H9 (cell line): ENCODE data around the gene FHL2. TPM values are rescaled to one million over a fixed set of nuclear protein-coding genes. Genes with fewer than 3 reads are reported as not detected.

Experiments
- DNase-seq: peaks from one replicate; pipeline ENCODE4 v3.0.0-alpha.2; 2017
- H2AFZ ChIP-seq: one replicate; pipeline ENCODE4 v1.6.1; 2013; ENCODE audit warnings: mild to moderate bottlenecking, low read length, control low read depth, moderate library complexity
- H2AK5ac ChIP-seq: 2 replicates; pipeline ENCODE4 v1.6.1; 2013; ENCODE audit warnings: low read length, control low read depth, mixed read lengths; ENCODE audit not compliant: insufficient read length
- H2BK120ac ChIP-seq: one replicate; pipeline ENCODE4 v1.6.1; 2013; ENCODE audit warnings: low read depth, mild to moderate bottlenecking, low read length, control low read depth, inconsistent platforms; ENCODE audit not compliant: poor library complexity, severe bottlenecking
- H2BK12ac ChIP-seq: 2 replicates; pipeline ENCODE4 v1.6.1; 2013; ENCODE audit warnings: low read length, control low read depth, mixed read lengths, low read depth; ENCODE audit not compliant: insufficient read length
- H2BK15ac ChIP-seq: 2 replicates; pipeline ENCODE4 v1.6.1; 2013; ENCODE audit warnings: low read depth, low read length, control low read depth
- H2BK20ac ChIP-seq: one replicate; pipeline ENCODE4 v1.6.1; 2013; ENCODE audit warnings: low read depth, mild to moderate bottlenecking, low read length, control low read depth, inconsistent platforms; ENCODE audit not compliant: poor library complexity, severe bottlenecking
- H2BK5ac ChIP-seq: 2 replicates; pipeline ENCODE4 v1.6.1; 2013; ENCODE audit warnings: low read length, control low read depth, mixed read lengths; ENCODE audit not compliant: insufficient read length
- H3K14ac ChIP-seq: 2 replicates; pipeline ENCODE4 v1.6.1; 2013; ENCODE audit warnings: low read length, control low read depth; ENCODE audit not compliant: insufficient read depth
- H3K18ac ChIP-seq: 2 replicates; pipeline ENCODE4 v1.6.1; 2013; ENCODE audit warnings: low read depth, mild to moderate bottlenecking, mixed read lengths, low read length, control low read depth; ENCODE audit not compliant: insufficient read length
- H3K23ac ChIP-seq: 2 replicates; pipeline ENCODE4 v1.6.1; 2013; ENCODE audit warnings: low read length, control low read depth, mixed read lengths, low read depth; ENCODE audit not compliant: insufficient read length
- H3K23me2 ChIP-seq: 2 replicates; pipeline ENCODE4 v1.6.1; 2013; ENCODE audit warnings: low read depth, mild to moderate bottlenecking, mixed read lengths, low read length, control low read depth; ENCODE audit not compliant: insufficient read length, poor library complexity, severe bottlenecking
- H3K27ac ChIP-seq: 2 replicates; pipeline ENCODE4 v1.5.1; 2013; ENCODE audit warnings: low read length, control low read depth, mixed read lengths, low read depth; ENCODE audit not compliant: insufficient read length
- H3K27me3 ChIP-seq: 2 replicates; pipeline ENCODE4 v1.6.1; 2013; ENCODE audit warnings: low read length, control low read depth, inconsistent platforms; ENCODE audit not compliant: insufficient read depth
- H3K4ac ChIP-seq: 2 replicates; pipeline ENCODE4 v1.6.1; 2013; ENCODE audit warnings: low read depth, mild to moderate bottlenecking, control low read depth, inconsistent platforms, low read length, moderate library complexity
- H3K4me1 ChIP-seq: 2 replicates; pipeline ENCODE4 v1.6.1; 2013; ENCODE audit warnings: low read length, control low read depth, inconsistent platforms; ENCODE audit not compliant: insufficient read depth
- H3K4me2 ChIP-seq: 2 replicates; pipeline ENCODE4 v1.6.1; 2013; ENCODE audit warnings: low read length, control low read depth, mixed read lengths; ENCODE audit not compliant: insufficient read length, insufficient read depth
- H3K56ac ChIP-seq: 2 replicates; pipeline ENCODE4 v1.6.1; 2013; ENCODE audit warnings: low read depth, mild to moderate bottlenecking, mixed read lengths, low read length, control low read depth; ENCODE audit not compliant: insufficient read length
- H3K79me1 ChIP-seq: 2 replicates; pipeline ENCODE4 v1.6.1; 2013; ENCODE audit warnings: low read depth, mild to moderate bottlenecking, moderate library complexity, low read length, control low read depth, inconsistent platforms; ENCODE audit not compliant: insufficient read depth, poor library complexity, severe bottlenecking
- H3K79me2 ChIP-seq: 2 replicates; pipeline ENCODE4 v1.6.1; 2013; ENCODE audit warnings: low read length, control low read depth, inconsistent platforms; ENCODE audit not compliant: insufficient read depth
- H3K9ac ChIP-seq: 2 replicates; pipeline ENCODE4 v1.6.1; 2013; ENCODE audit warnings: low read length, control low read depth, mixed read lengths; ENCODE audit not compliant: insufficient read length; ENCODE audit errors: extremely low read depth
- H3K9me3 ChIP-seq: one replicate; pipeline ENCODE4 v1.6.1; 2013; ENCODE audit warnings: low read depth, low read length, inconsistent platforms; ENCODE audit not compliant: control insufficient read depth
- H3T11ph ChIP-seq: one replicate; pipeline ENCODE4 v1.6.1; 2013; ENCODE audit warnings: mild to moderate bottlenecking, low read length, control low read depth, inconsistent platforms
- H4K20me1 ChIP-seq: one replicate; pipeline ENCODE4 v1.6.1; 2013; ENCODE audit not compliant: control insufficient read depth, insufficient read length, insufficient read depth
- H4K5ac ChIP-seq: 2 replicates; pipeline ENCODE4 v1.6.1; 2013; ENCODE audit warnings: low read depth, mild to moderate bottlenecking, mixed read lengths, low read length, control low read depth; ENCODE audit not compliant: insufficient read length
- H4K8ac ChIP-seq: replicated peaks from 2 replicates; pipeline ENCODE4 v1.6.1; 2013; ENCODE audit warnings: low read length, control low read depth, mixed read lengths, low read depth; ENCODE audit not compliant: insufficient read length
- H4K91ac ChIP-seq: 2 replicates; pipeline ENCODE4 v1.6.1; 2013; ENCODE audit warnings: low read depth, mild to moderate bottlenecking, moderate library complexity, mixed read lengths, low read length, control low read depth; ENCODE audit not compliant: insufficient read length
- H3K27ac Mint-ChIP-seq, 3 experiments: 2 replicates in 2 of 3; 3 replicates in 1 of 3; pipeline ENCODE4 v1.8.0; 2020 to 2021; ENCODE audit warnings: mixed read lengths in 3 of 3, mild to moderate bottlenecking in 1 of 3, moderate library complexity in 1 of 3
- H3K27me3 Mint-ChIP-seq: 2 replicates; pipeline ENCODE4 v1.8.0; 2021; ENCODE audit warnings: low read depth, mild to moderate bottlenecking, moderate library complexity, mixed read lengths
- H3K36me3 Mint-ChIP-seq, 3 experiments: 2 replicates in 2 of 3; 3 replicates in 1 of 3; pipeline ENCODE4 v1.8.0; 2020 to 2021; ENCODE audit warnings: low read depth in 3 of 3, mixed read lengths in 3 of 3; ENCODE audit not compliant: insufficient read depth in 1 of 3
- H3K4me1 Mint-ChIP-seq, 2 experiments: 2 replicates each; pipeline ENCODE4 v1.8.0; 2020; ENCODE audit warnings: mixed read lengths in 2 of 2
- H3K4me3 Mint-ChIP-seq, 2 experiments: 2 replicates in 1 of 2; 3 replicates in 1 of 2; pipeline ENCODE4 v1.8.0; 2020 to 2021; ENCODE audit warnings: mild to moderate bottlenecking in 2 of 2, mixed read lengths in 2 of 2, moderate library complexity in 1 of 2
- H3K9me3 Mint-ChIP-seq, 2 experiments: 2 replicates in 1 of 2; 3 replicates in 1 of 2; pipeline ENCODE4 v1.8.0; 2020; ENCODE audit warnings: mild to moderate bottlenecking in 2 of 2, mixed read lengths in 2 of 2, moderate library complexity in 1 of 2
- WGBS: extraction: QIAGEN DNeasy Blood & Tissue Kit; methylation state at CpG from one replicate; pipeline ENCODE4 v1.1.7; 2013; ENCODE audit warnings: missing lambda C conversion rate, low lambda C conversion rate, mixed read lengths; ENCODE audit not compliant: insufficient read length; ENCODE audit errors: extremely low coverage; 5-methylcytosine and 5-hydroxymethylcytosine counted together
- total RNA-seq: library from RNA; stranded (reverse); gene quantifications from 2 replicates; pipeline ENCODE4 v1.2.1, GENCODE V29; 2021
- TF ChIP-seq, protein P1 (sequence below): fragments of 200-600 bp; sonication (generic); conservative IDR thresholded peaks from 3 replicates; pipeline ENCODE4 v1.8.0; 2021; ENCODE audit warnings: antibody characterized with exemption, mild to moderate bottlenecking

FHL2 gene
- total RNA-seq, 1 experiment from 2014 or later = 34.9 TPM

DNA sequence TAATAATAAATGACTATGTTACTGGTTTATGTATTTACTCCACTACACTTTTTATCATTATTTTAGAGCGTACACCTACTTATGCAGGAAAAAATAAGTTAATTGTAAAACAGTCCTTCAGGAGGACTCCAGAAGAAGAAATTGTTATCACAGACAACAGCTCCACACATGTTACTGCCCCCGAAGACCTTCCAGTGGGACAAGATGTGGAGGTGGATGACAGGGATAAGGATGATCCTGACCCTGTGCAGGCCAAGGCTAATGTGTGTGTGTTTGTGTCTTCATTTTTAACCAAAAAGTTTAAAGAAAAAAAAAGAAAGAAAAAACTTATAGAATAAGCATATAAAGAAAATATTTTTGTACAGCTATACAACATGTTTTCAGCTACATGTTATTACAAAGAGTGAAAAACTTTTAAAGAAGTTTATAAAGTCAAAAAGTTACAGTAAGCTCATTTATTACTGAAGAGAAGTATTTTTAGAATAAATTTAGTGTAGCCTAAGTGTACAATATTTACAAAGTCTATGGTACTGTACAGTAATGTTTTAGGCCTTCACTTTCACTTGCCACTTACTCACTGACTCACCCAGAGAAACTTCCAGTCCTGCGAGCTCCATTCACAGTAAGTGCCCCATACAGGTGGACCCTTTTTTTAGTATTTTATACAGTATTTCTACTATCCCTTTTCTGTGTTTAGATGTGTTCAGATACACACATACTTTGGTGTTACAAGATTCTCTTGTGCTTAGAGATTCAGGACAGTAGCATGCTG lies 76.8 kb downstream of the FHL2 start:
- H3K79me1 ChIP-seq = no peaks in the 10 kb centered on the region
- H3K56ac ChIP-seq = no peak overlapping the region
- H2BK12ac ChIP-seq = no peak overlapping the region
- Mint-ChIP-seq H3K9me3 (no peaks in the 10 kb centered on the region), H3K36me3 (no peaks in the 10 kb centered on the region; a peak in 1 of 7 replicates), H3K27ac (no peak overlapping the region), H3K4me3 (no peak overlapping the region), H3K4me1 (peaks cover 14 to 16% of the 10 kb centered on the region in 2 experiments), H3K27me3 (no peaks in the 10 kb centered on the region)
- H4K5ac ChIP-seq = no peak overlapping the region
- no CpG with 5 or more reads among the region's 3 CpGs for WGBS
- H3K27ac ChIP-seq = no peak overlapping the region
- DNase-seq = no peak
- no peak overlapping the region for H3K18ac ChIP-seq
- no peak overlapping the region for H2BK15ac ChIP-seq
- H3K9me3 ChIP-seq = no peaks in the 10 kb centered on the region
- H3K23ac ChIP-seq = no peak overlapping the region
- no peak overlapping the region for H2BK20ac ChIP-seq
- H3K27me3 ChIP-seq = no peaks in the 10 kb centered on the region
- TF ChIP-seq, protein P1, sequence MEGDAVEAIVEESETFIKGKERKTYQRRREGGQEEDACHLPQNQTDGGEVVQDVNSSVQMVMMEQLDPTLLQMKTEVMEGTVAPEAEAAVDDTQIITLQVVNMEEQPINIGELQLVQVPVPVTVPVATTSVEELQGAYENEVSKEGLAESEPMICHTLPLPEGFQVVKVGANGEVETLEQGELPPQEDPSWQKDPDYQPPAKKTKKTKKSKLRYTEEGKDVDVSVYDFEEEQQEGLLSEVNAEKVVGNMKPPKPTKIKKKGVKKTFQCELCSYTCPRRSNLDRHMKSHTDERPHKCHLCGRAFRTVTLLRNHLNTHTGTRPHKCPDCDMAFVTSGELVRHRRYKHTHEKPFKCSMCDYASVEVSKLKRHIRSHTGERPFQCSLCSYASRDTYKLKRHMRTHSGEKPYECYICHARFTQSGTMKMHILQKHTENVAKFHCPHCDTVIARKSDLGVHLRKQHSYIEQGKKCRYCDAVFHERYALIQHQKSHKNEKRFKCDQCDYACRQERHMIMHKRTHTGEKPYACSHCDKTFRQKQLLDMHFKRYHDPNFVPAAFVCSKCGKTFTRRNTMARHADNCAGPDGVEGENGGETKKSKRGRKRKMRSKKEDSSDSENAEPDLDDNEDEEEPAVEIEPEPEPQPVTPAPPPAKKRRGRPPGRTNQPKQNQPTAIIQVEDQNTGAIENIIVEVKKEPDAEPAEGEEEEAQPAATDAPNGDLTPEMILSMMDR = no peak
- H3K9ac ChIP-seq = no peak overlapping the region
- H3K14ac ChIP-seq = no peak overlapping the region
- no peak overlapping the region for H2AK5ac ChIP-seq
- no peak overlapping the region for H3T11ph ChIP-seq
- H4K20me1 ChIP-seq = no peaks in the 10 kb centered on the region
- H3K79me2 ChIP-seq = peaks cover 5% of the 10 kb centered on the region; the same call in 1 of the 2 replicates
- H3K4ac ChIP-seq = no peak overlapping the region
- no peak overlapping the region for H2BK5ac ChIP-seq
- H3K4me1 ChIP-seq = peaks cover 10% of the 10 kb centered on the region; the same call in 1 of the 2 replicates
- no peak overlapping the region for H4K91ac ChIP-seq
- no peak overlapping the region for H4K8ac ChIP-seq
- H3K23me2 ChIP-seq = no peaks in the 10 kb centered on the region
- H3K4me2 ChIP-seq = no peak overlapping the region
- no peak overlapping the region for H2AFZ ChIP-seq
- H2BK120ac ChIP-seq = no peak overlapping the region
